ENCODE data around the gene SPSB4.
"Not testable (repeated sequence)": the region's sequence is repeated elsewhere in the genome, so short reads cannot be mapped to it uniquely, and the experiment has no call there.

Gene SPSB4

GRCh38 chr3:141103503-141103902, 52.4 kb downstream of the SPSB4 start:
- H3K9me3 ChIP-seq (ENCODE audit: control insufficient read depth, insufficient read depth, low read length), result no peaks in the 10 kb centered on the region; the same call in 1 of the 2 replicates
- H3K4me1 ChIP-seq (ENCODE audit: insufficient read depth, low read length), result peaks cover 5% of the 10 kb centered on the region; the same call in 1 of the 2 replicates
- no peak overlapping the region for H3K9ac ChIP-seq (ENCODE audit: low read depth, low read length)
- H3K36me3 ChIP-seq (ENCODE audit: insufficient read depth, low read length), result no peaks in the 10 kb centered on the region

GRCh38 chr3:141104151-141104821, 53.1 kb downstream of the SPSB4 start:
- Histone ChIP-seq H3K36me3 (ENCODE audit: insufficient read depth, low read length) (no peaks in the 10 kb centered on the region), H3K9ac (ENCODE audit: low read depth, low read length) (no peak overlapping the region), H3K4me1 (ENCODE audit: insufficient read depth, low read length) (peaks cover 5% of the 10 kb centered on the region; the same call in 1 of the 2 replicates), H3K9me3 (ENCODE audit: control insufficient read depth, insufficient read depth, low read length) (no peaks in the 10 kb centered on the region; the same call in 1 of the 2 replicates)

- no peak overlapping the region for H3K9ac ChIP-seq (ENCODE audit: low read depth, low read length)
- H3K4me1 ChIP-seq (ENCODE audit: insufficient read depth, low read length), result peaks cover 5% of the 10 kb centered on the region; the same call in 1 of the 2 replicates
- peaks cover 4% of the 10 kb centered on the region; the same call in 1 of the 2 replicates for H3K9me3 ChIP-seq (ENCODE audit: control insufficient read depth, insufficient read depth, low read length)
- no peaks in the 10 kb centered on the region for H3K36me3 ChIP-seq (ENCODE audit: insufficient read depth, low read length)
Measured at GRCh38 chr3:141105828-141106628, 54.9 kb downstream of the SPSB4 start.

GRCh38 chr3:141106842-141107241, 55.7 kb downstream of the SPSB4 start:
- Histone ChIP-seq H3K4me1 (ENCODE audit: insufficient read depth, low read length) (peaks cover 5% of the 10 kb centered on the region; the same call in 1 of the 2 replicates), H3K9ac (ENCODE audit: low read depth, low read length) (no peak overlapping the region), H3K9me3 (ENCODE audit: control insufficient read depth, insufficient read depth, low read length) (peaks cover 4% of the 10 kb centered on the region; the same call in 1 of the 2 replicates), H3K36me3 (ENCODE audit: insufficient read depth, low read length) (no peaks in the 10 kb centered on the region)

- Histone ChIP-seq H3K36me3 (ENCODE audit: insufficient read depth, low read length) (no peaks in the 10 kb centered on the region; the same call in 1 of the 2 replicates), H3K4me1 (ENCODE audit: insufficient read depth, low read length) (peaks cover 5% of the 10 kb centered on the region; the same call in 1 of the 2 replicates), H3K9me3 (ENCODE audit: control insufficient read depth, insufficient read depth, low read length) (peaks cover 4% of the 10 kb centered on the region; the same call in 1 of the 2 replicates), H3K9ac (ENCODE audit: low read depth, low read length) (no peak overlapping the region)
Measured at GRCh38 chr3:141108039-141108438, 56.9 kb downstream of the SPSB4 start.

GRCh38 chr3:141109751-141110150, 58.6 kb downstream of the SPSB4 start:
- Histone ChIP-seq H3K36me3 (ENCODE audit: insufficient read depth, low read length) (no peaks in the 10 kb centered on the region; the same call in 1 of the 2 replicates), H3K9me3 (ENCODE audit: control insufficient read depth, insufficient read depth, low read length) (peaks cover 4% of the 10 kb centered on the region; the same call in 1 of the 2 replicates), H3K9ac (ENCODE audit: low read depth, low read length) (no peak overlapping the region), H3K4me1 (ENCODE audit: insufficient read depth, low read length) (peaks cover 3% of the 10 kb centered on the region; the same call in 1 of the 2 replicates)

- peaks cover 3% of the 10 kb centered on the region; the same call in 1 of the 2 replicates for H3K4me1 ChIP-seq (ENCODE audit: insufficient read depth, low read length)
- H3K36me3 ChIP-seq (ENCODE audit: insufficient read depth, low read length), result no peaks in the 10 kb centered on the region; the same call in 1 of the 2 replicates
- no peak overlapping the region for H3K9ac ChIP-seq (ENCODE audit: low read depth, low read length)
- H3K9me3 ChIP-seq (ENCODE audit: control insufficient read depth, insufficient read depth, low read length), result peaks cover 4% of the 10 kb centered on the region; the same call in 1 of the 2 replicates
Measured at GRCh38 chr3:141110322-141110721, 59.2 kb downstream of the SPSB4 start.

- H3K4me1 ChIP-seq (ENCODE audit: insufficient read depth, low read length), result no peaks in the 10 kb centered on the region
- H3K36me3 ChIP-seq (ENCODE audit: insufficient read depth, low read length), result no peaks in the 10 kb centered on the region; the same call in 1 of the 2 replicates
- peaks cover 4% of the 10 kb centered on the region; the same call in 1 of the 2 replicates for H3K9me3 ChIP-seq (ENCODE audit: control insufficient read depth, insufficient read depth, low read length)
- no peak overlapping the region for H3K9ac ChIP-seq (ENCODE audit: low read depth, low read length)
Measured at GRCh38 chr3:141111364-141112155, 60.4 kb downstream of the SPSB4 start.

- Histone ChIP-seq H3K9me3 (ENCODE audit: control insufficient read depth, insufficient read depth, low read length) (peaks cover 4% of the 10 kb centered on the region; the same call in 1 of the 2 replicates), H3K4me1 (ENCODE audit: insufficient read depth, low read length) (no peaks in the 10 kb centered on the region), H3K36me3 (ENCODE audit: insufficient read depth, low read length) (no peaks in the 10 kb centered on the region; the same call in 1 of the 2 replicates), H3K9ac (ENCODE audit: low read depth, low read length) (no peak overlapping the region)
Measured at GRCh38 chr3:141112686-141113297, 61.6 kb downstream of the SPSB4 start.

- not testable (repeated sequence) for H3K9ac ChIP-seq (ENCODE audit: low read depth, low read length); H3K4me1 ChIP-seq (ENCODE audit: insufficient read depth, low read length); H3K36me3 ChIP-seq (ENCODE audit: insufficient read depth, low read length); H3K9me3 ChIP-seq (ENCODE audit: control insufficient read depth, insufficient read depth, low read length)
Measured at GRCh38 chr3:141113680-141114079, 62.5 kb downstream of the SPSB4 start.

- no peak overlapping the region for H3K9ac ChIP-seq (ENCODE audit: low read depth, low read length)
Measured at GRCh38 chr3:141114179-141114745, 63.1 kb downstream of the SPSB4 start.

GRCh38 chr3:141114816-141115460, 63.8 kb downstream of the SPSB4 start:
- H3K9me3 ChIP-seq (ENCODE audit: control insufficient read depth, insufficient read depth, low read length), result peaks cover 4% of the 10 kb centered on the region; the same call in 1 of the 2 replicates
- no peak overlapping the region for H3K9ac ChIP-seq (ENCODE audit: low read depth, low read length)
- H3K36me3 ChIP-seq (ENCODE audit: insufficient read depth, low read length), result no peaks in the 10 kb centered on the region; the same call in 1 of the 2 replicates
- H3K4me1 ChIP-seq (ENCODE audit: insufficient read depth, low read length), result no peaks in the 10 kb centered on the region

More at GRCh38 chr3:141114179-141114745, 63.1 kb downstream of the SPSB4 start:
- H3K36me3 ChIP-seq (ENCODE audit: insufficient read depth, low read length), result no peaks in the 10 kb centered on the region; the same call in 1 of the 2 replicates
- H3K4me1 ChIP-seq (ENCODE audit: insufficient read depth, low read length), result no peaks in the 10 kb centered on the region
- peaks cover 4% of the 10 kb centered on the region; the same call in 1 of the 2 replicates for H3K9me3 ChIP-seq (ENCODE audit: control insufficient read depth, insufficient read depth, low read length)
